Measurements from ENCODE around the gene RAC2. TPM values are rescaled to one million over a fixed set of nuclear protein-coding genes. Genes with fewer than 3 reads are reported as not detected.

Gene RAC2
- total RNA-seq, 1 experiment from 2014 or later: not detected

GRCh38 chr22:37185646-37186227, 58.3 kb downstream of the RAC2 start:
- no peaks in the 10 kb centered on the region for H3K36me3 ChIP-seq
- no peaks in the 10 kb centered on the region for H3K27me3 ChIP-seq
- no peak for DNase-seq
- H3K9me3 ChIP-seq (replicated peaks): no peaks in the 10 kb centered on the region
- H3K27ac ChIP-seq: no peak overlapping the region
- H3K4me3 ChIP-seq: no peak overlapping the region
- H3K4me1 ChIP-seq: no peaks in the 10 kb centered on the region

- Histone ChIP-seq H3K27ac (no peak overlapping the region), H3K4me1 (no peaks in the 10 kb centered on the region), H3K36me3 (no peaks in the 10 kb centered on the region), H3K9me3 (replicated peaks) (no peaks in the 10 kb centered on the region), H3K27me3 (no peaks in the 10 kb centered on the region), H3K4me3 (no peak overlapping the region)
- DNase-seq: no peak
Observed at GRCh38 chr22:37184816-37185541, 59.1 kb downstream of the RAC2 start.

- no peaks in the 10 kb centered on the region for H3K36me3 ChIP-seq
- H3K9me3 ChIP-seq (replicated peaks): no peaks in the 10 kb centered on the region
- H3K4me1 ChIP-seq: no peaks in the 10 kb centered on the region
- no peak for DNase-seq
- no peaks in the 10 kb centered on the region for H3K27me3 ChIP-seq
- H3K4me3 ChIP-seq: no peak overlapping the region
- no peak overlapping the region for H3K27ac ChIP-seq
Observed at GRCh38 chr22:37184380-37184755, 59.7 kb downstream of the RAC2 start.

GRCh38 chr22:37183432-37184379, 60.4 kb downstream of the RAC2 start:
- no peak overlapping the region for H3K27ac ChIP-seq
- no peaks in the 10 kb centered on the region for H3K4me1 ChIP-seq
- DNase-seq: no peak
- H3K36me3 ChIP-seq: no peaks in the 10 kb centered on the region
- H3K9me3 ChIP-seq (replicated peaks): no peaks in the 10 kb centered on the region
- H3K4me3 ChIP-seq: no peak overlapping the region
- no peaks in the 10 kb centered on the region for H3K27me3 ChIP-seq

- no peaks in the 10 kb centered on the region for H3K4me1 ChIP-seq
- H3K9me3 ChIP-seq (replicated peaks): no peaks in the 10 kb centered on the region
- H3K4me3 ChIP-seq: no peak overlapping the region
- no peaks in the 10 kb centered on the region for H3K36me3 ChIP-seq
- H3K27ac ChIP-seq: no peak overlapping the region
- no peak for DNase-seq
- no peaks in the 10 kb centered on the region for H3K27me3 ChIP-seq
Observed at GRCh38 chr22:37182949-37183245, 61.2 kb downstream of the RAC2 start.

GRCh38 chr22:37182101-37182948, 61.7 kb downstream of the RAC2 start:
- Histone ChIP-seq H3K9me3 (replicated peaks) (no peaks in the 10 kb centered on the region), H3K4me3 (no peak overlapping the region), H3K27me3 (no peaks in the 10 kb centered on the region), H3K4me1 (no peaks in the 10 kb centered on the region), H3K27ac (no peak overlapping the region), H3K36me3 (no peaks in the 10 kb centered on the region)
- no peak for DNase-seq

- Histone ChIP-seq H3K4me1 (no peaks in the 10 kb centered on the region), H3K4me3 (no peak overlapping the region), H3K27me3 (peaks cover 3% of the 10 kb centered on the region; the same call in 1 of the 2 replicates), H3K9me3 (replicated peaks) (no peaks in the 10 kb centered on the region), H3K27ac (no peak overlapping the region), H3K36me3 (no peaks in the 10 kb centered on the region)
- DNase-seq: no peak
Observed at GRCh38 chr22:37181681-37182080, 62.4 kb downstream of the RAC2 start.

GRCh38 chr22:37180531-37181231, 63.4 kb downstream of the RAC2 start:
- H3K4me1 ChIP-seq: no peaks in the 10 kb centered on the region
- H3K27me3 ChIP-seq: peaks cover 11% of the 10 kb centered on the region; the same call in 1 of the 2 replicates
- DNase-seq: no peak
- H3K36me3 ChIP-seq: no peaks in the 10 kb centered on the region
- no peaks in the 10 kb centered on the region for H3K9me3 ChIP-seq (replicated peaks)
- H3K27ac ChIP-seq: no peak overlapping the region
- no peak overlapping the region for H3K4me3 ChIP-seq

- H3K27ac ChIP-seq: no peak overlapping the region
- H3K4me1 ChIP-seq: no peaks in the 10 kb centered on the region
- no peak overlapping the region for H3K4me3 ChIP-seq
- no peaks in the 10 kb centered on the region for H3K9me3 ChIP-seq (replicated peaks)
- DNase-seq: no peak
- H3K27me3 ChIP-seq: peaks cover 11% of the 10 kb centered on the region; the same call in 1 of the 2 replicates
- H3K36me3 ChIP-seq: no peaks in the 10 kb centered on the region
Observed at GRCh38 chr22:37179622-37180420, 64.2 kb downstream of the RAC2 start.

GRCh38 chr22:37179126-37179470, 65.0 kb downstream of the RAC2 start:
- peaks cover 15% of the 10 kb centered on the region; the same call in 1 of the 2 replicates for H3K27me3 ChIP-seq
- H3K9me3 ChIP-seq (replicated peaks): no peaks in the 10 kb centered on the region
- H3K4me1 ChIP-seq: no peaks in the 10 kb centered on the region
- H3K36me3 ChIP-seq: no peaks in the 10 kb centered on the region
- DNase-seq: no peak
- H3K4me3 ChIP-seq: no peak overlapping the region
- H3K27ac ChIP-seq: no peak overlapping the region

- no peak overlapping the region for H3K4me3 ChIP-seq
- no peaks in the 10 kb centered on the region for H3K36me3 ChIP-seq
- H3K4me1 ChIP-seq: no peaks in the 10 kb centered on the region
- peaks cover 15% of the 10 kb centered on the region; the same call in 1 of the 2 replicates for H3K27me3 ChIP-seq
- H3K9me3 ChIP-seq (replicated peaks): no peaks in the 10 kb centered on the region
- DNase-seq: peak in 1 of 2 experiments; percentile 28
- H3K27ac ChIP-seq: no peak overlapping the region
Observed at GRCh38 chr22:37178350-37179125, 65.5 kb downstream of the RAC2 start.

GRCh38 chr22:37177755-37178154, 66.3 kb downstream of the RAC2 start:
- H3K27me3 ChIP-seq: peaks cover 15% of the 10 kb centered on the region; the same call in 1 of the 2 replicates
- H3K36me3 ChIP-seq: no peaks in the 10 kb centered on the region
- H3K27ac ChIP-seq: no peak overlapping the region
- DNase-seq: no peak
- no peaks in the 10 kb centered on the region for H3K4me1 ChIP-seq
- no peaks in the 10 kb centered on the region for H3K9me3 ChIP-seq (replicated peaks)
- H3K4me3 ChIP-seq: no peak overlapping the region

- peaks cover 15% of the 10 kb centered on the region; the same call in 1 of the 2 replicates for H3K27me3 ChIP-seq
- no peaks in the 10 kb centered on the region for H3K36me3 ChIP-seq
- H3K4me3 ChIP-seq: no peak overlapping the region
- no peaks in the 10 kb centered on the region for H3K4me1 ChIP-seq
- H3K9me3 ChIP-seq (replicated peaks): no peaks in the 10 kb centered on the region
- no peak overlapping the region for H3K27ac ChIP-seq
- no peak for DNase-seq
Observed at GRCh38 chr22:37177221-37177620, 66.8 kb downstream of the RAC2 start.
